Measurements from ENCODE around the gene CARD10. TPM values are rescaled to one million over a fixed set of nuclear protein-coding genes. Genes with fewer than 3 reads are reported as not detected.

Gene CARD10
- total RNA-seq, 1 experiment from 2014 or later: 17.5 TPM

GRCh38 chr22:37440875-37441274 is 78.3 kb downstream of the CARD10 start:
- TF ChIP-seq FOXJ3 (CRISPR knock-in tag; IDR thresholded peaks at IDR 0.05; ENCODE audit: borderline replicate concordance) (no peak), ZNF263 (CRISPR knock-in tag; IDR thresholded peaks at IDR 0.05; ENCODE audit: low read depth) (no peak)
- H3K4me3 Mint-ChIP-seq: no peak overlapping the region
- peaks cover 11% of the 10 kb centered on the region for H3K27me3 Mint-ChIP-seq (ENCODE audit: low read depth)
- ChIA-PET CTCF (interaction anchor here (0.7 to 1.6 kb wide), 3 partner anchors 12 to 124 kb away, joined by 3 to 4 read pairs (median 3); no protein-coding TSS in a partner anchor), POLR2A (no interaction called here)
- DNase-seq (ENCODE audit: low spot score): no peak
- H3K27ac Mint-ChIP-seq: no peak overlapping the region
- H3K4me1 Mint-ChIP-seq: no peaks in the 10 kb centered on the region
- no peak for ATAC-seq
- peaks cover 30% of the 10 kb centered on the region for H3K9me3 Mint-ChIP-seq
- H3K36me3 Mint-ChIP-seq: peaks cover 6% of the 10 kb centered on the region

Other genes with a start within 250 kb of the CARD10 start
- 0.11 to 0.16 TPM (median 0.15 TPM) in 3 replicates for gene CYTH4, start 236.9 kb downstream of the CARD10 start, total RNA-seq (2021)
- 0.87 to 1.8 TPM (median 1.5 TPM) in 3 replicates for gene ELFN2, start 91.9 kb downstream of the CARD10 start, total RNA-seq (2021)
- 3.2 to 4.8 TPM (median 3.7 TPM) in 3 replicates for gene MFNG, start 33.0 kb downstream of the CARD10 start, total RNA-seq (2021)
- gene CDC42EP1, start 41.1 kb upstream of the CARD10 start, total RNA-seq (2021): 9.6 to 12.7 TPM (median 10.4 TPM) in 3 replicates
- gene LGALS2, start 60.7 kb upstream of the CARD10 start, total RNA-seq (2021): 0.33 TPM in 1 of 3 replicates, not detected in the others
- 59.5 to 66.3 TPM (median 61.6 TPM) in 3 replicates for gene GGA1, start 89.4 kb upstream of the CARD10 start, total RNA-seq (2021)
- gene SH3BP1, start 120.3 kb upstream of the CARD10 start, total RNA-seq (2021): 35.4 to 39.4 TPM (median 36.6 TPM) in 3 replicates
- gene PDXP, start 139.3 kb upstream of the CARD10 start, total RNA-seq (2021): 36.1 to 42.5 TPM (median 42.3 TPM) in 3 replicates
- 17.3 to 23.5 TPM (median 19.2 TPM) in 3 replicates for gene LGALS1, start 156.2 kb upstream of the CARD10 start, total RNA-seq (2021)
- gene NOL12, start 166.9 kb upstream of the CARD10 start, total RNA-seq (2021): 20.3 to 24.9 TPM (median 22.0 TPM) in 3 replicates
- 54.0 to 58.9 TPM (median 56.8 TPM) in 3 replicates for gene TRIOBP, start 177.6 kb upstream of the CARD10 start, total RNA-seq (2021)

Measured in WTC11 (cell line).